Calu3 (cell line): ENCODE data around the gene CBY3. TPM values are rescaled to one million over a fixed set of nuclear protein-coding genes. Genes with fewer than 3 reads are reported as not detected.

Experiments
- Bru-seq: library from RNA; stranded (reverse); fragments of 400-500 nt; gene quantifications from one replicate; lab custom pipeline; 2021; lab: Mats Ljungman, UMichigan
- BruChase-seq, 2 experiments: library from RNA; stranded (reverse); fragments of 400-500 nt; gene quantifications; one replicate each; lab custom pipeline; 2021; lab: Mats Ljungman, UMichigan
- BruUV-seq: library from RNA; stranded (reverse); fragments of 400-500 nt; replicated peaks from 2 replicates; lab custom pipeline; 2021; lab: Mats Ljungman, UMichigan
- CTCF ChIA-PET: fragments of 300-600 bp; sonication (Branson Sonifier 250); formaldehyde crosslinking; loops from one replicate; lab custom pipeline; 2022; ENCODE audit warnings: antibody characterized with exemption; lab: Charles Lee
- DNase-seq: peaks from one replicate; pipeline ENCODE4 v3.0.0; 2022
- H3K27ac Mint-ChIP-seq: one replicate; pipeline ENCODE4 v1.8.0; 2022; ENCODE audit warnings: mixed read lengths; ENCODE audit not compliant: unreplicated experiment
- H3K27me3 Mint-ChIP-seq: one replicate; pipeline ENCODE4 v1.8.0; 2022; ENCODE audit warnings: mixed read lengths; ENCODE audit not compliant: unreplicated experiment
- H3K36me3 Mint-ChIP-seq: one replicate; pipeline ENCODE4 v1.8.0; 2022; ENCODE audit warnings: mild to moderate bottlenecking, moderate library complexity, mixed read lengths; ENCODE audit not compliant: insufficient read depth, unreplicated experiment
- H3K4me1 Mint-ChIP-seq: one replicate; pipeline ENCODE4 v1.8.0; 2022; ENCODE audit warnings: mild to moderate bottlenecking, low read depth, mixed read lengths; ENCODE audit not compliant: unreplicated experiment
- H3K4me3 Mint-ChIP-seq: one replicate; pipeline ENCODE4 v1.8.0; 2022; ENCODE audit warnings: mild to moderate bottlenecking, low read depth, moderate library complexity, mixed read lengths; ENCODE audit not compliant: unreplicated experiment
- H3K9me3 Mint-ChIP-seq: one replicate; pipeline ENCODE4 v1.8.0; 2022; ENCODE audit warnings: low read depth, mixed read lengths; ENCODE audit not compliant: unreplicated experiment
- intact Hi-C: fragments of 100-400 bp; cut with micrococcal nuclease; formaldehyde crosslinking; loops from one replicate; pipeline ENCODE4 v1.10.0; 2022; ENCODE audit not compliant: unreplicated experiment
- long read RNA-seq: library from polyadenylated mRNA; stranded (forward); transcript quantifications from one replicate; pipeline ENCODE4 v2.0.0, GENCODE V29; 2022
- total RNA-seq: library from RNA; stranded (reverse); gene quantifications from 2 replicates; pipeline ENCODE4 v1.2.3, GENCODE V29; 2022
- TF ChIP-seq, protein P1 (sequence below): fragments of 200-600 bp; IDR thresholded peaks from one replicate; pipeline ENCODE4 v1.8.0; 2022; ENCODE audit warnings: antibody characterized with exemption; ENCODE audit not compliant: unreplicated experiment

The CBY3 gene
- total RNA-seq (not detected in 2 replicates), Bru-seq, nascent RNA (percentile 33 among the genes with signal in this experiment), BruChase-seq, experiment 1, labeled RNA remaining after a 6-hour chase (percentile 40 among the genes with signal in this experiment), BruChase-seq, experiment 2, labeled RNA remaining after a 2-hour chase (percentile 30 among the genes with signal in this experiment)
- long read RNA-seq, partial matches to known transcripts = 0 of 3 reads
- long read RNA-seq, other reads (novel, unspliced or antisense) = 3 of 3 reads

- peaks cover 29% of the 10 kb centered on the region for H3K36me3 Mint-ChIP-seq
- TF ChIP-seq, protein P1, sequence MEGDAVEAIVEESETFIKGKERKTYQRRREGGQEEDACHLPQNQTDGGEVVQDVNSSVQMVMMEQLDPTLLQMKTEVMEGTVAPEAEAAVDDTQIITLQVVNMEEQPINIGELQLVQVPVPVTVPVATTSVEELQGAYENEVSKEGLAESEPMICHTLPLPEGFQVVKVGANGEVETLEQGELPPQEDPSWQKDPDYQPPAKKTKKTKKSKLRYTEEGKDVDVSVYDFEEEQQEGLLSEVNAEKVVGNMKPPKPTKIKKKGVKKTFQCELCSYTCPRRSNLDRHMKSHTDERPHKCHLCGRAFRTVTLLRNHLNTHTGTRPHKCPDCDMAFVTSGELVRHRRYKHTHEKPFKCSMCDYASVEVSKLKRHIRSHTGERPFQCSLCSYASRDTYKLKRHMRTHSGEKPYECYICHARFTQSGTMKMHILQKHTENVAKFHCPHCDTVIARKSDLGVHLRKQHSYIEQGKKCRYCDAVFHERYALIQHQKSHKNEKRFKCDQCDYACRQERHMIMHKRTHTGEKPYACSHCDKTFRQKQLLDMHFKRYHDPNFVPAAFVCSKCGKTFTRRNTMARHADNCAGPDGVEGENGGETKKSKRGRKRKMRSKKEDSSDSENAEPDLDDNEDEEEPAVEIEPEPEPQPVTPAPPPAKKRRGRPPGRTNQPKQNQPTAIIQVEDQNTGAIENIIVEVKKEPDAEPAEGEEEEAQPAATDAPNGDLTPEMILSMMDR = no peak
- peak within 1 kb of the TSS; percentile 100 for H3K4me3 Mint-ChIP-seq
- peaks cover 31% of the 10 kb centered on the region for H3K4me1 Mint-ChIP-seq
- H3K9me3 Mint-ChIP-seq = peaks cover 2% of the 10 kb centered on the region
- intact Hi-C loops = no loop called here
- H3K27ac Mint-ChIP-seq = no peak within 1 kb of the TSS
- no TSS peak for BruUV-seq
- H3K27me3 Mint-ChIP-seq = no peaks in the 10 kb centered on the region
- DNase-seq = no peak
- CTCF ChIA-PET = interaction anchor here (1.1 to 1.7 kb wide), 2 partner anchors 11 to 20 kb away, joined by 3 to 6 read pairs; no protein-coding TSS in a partner anchor
Observed at GRCh38 chr5:179680780-179681401, at the start of gene CBY3. CBY3 (minus strand) TSS chr5:179681034; CDS start chr5:179680918, 116 bp downstream.

- CTCF ChIA-PET = interaction anchor here (0.8 kb wide), 1 partner anchor 66 kb away, joined by 7 read pairs; no protein-coding TSS in a partner anchor
- BruUV-seq = no TSS peak
- peaks cover 90% of the 10 kb centered on the region for H3K36me3 Mint-ChIP-seq
- H3K27me3 Mint-ChIP-seq = no peaks in the 10 kb centered on the region
- peaks cover 48% of the 10 kb centered on the region for H3K4me1 Mint-ChIP-seq
- H3K4me3 Mint-ChIP-seq = no peak overlapping the region
- TF ChIP-seq, protein P1 = no peak
- intact Hi-C loops = loop anchor here (5.0 kb wide), 1 partner anchor 33 kb away; the partner anchor contains the start of gene CANX
- DNase-seq = no peak
- H3K9me3 Mint-ChIP-seq = no peaks in the 10 kb centered on the region
- H3K27ac Mint-ChIP-seq = peak overlapping the region; percentile 52
Observed at GRCh38 chr5:179730356-179730755, 49.5 kb upstream of the CBY3 start.

DNA sequence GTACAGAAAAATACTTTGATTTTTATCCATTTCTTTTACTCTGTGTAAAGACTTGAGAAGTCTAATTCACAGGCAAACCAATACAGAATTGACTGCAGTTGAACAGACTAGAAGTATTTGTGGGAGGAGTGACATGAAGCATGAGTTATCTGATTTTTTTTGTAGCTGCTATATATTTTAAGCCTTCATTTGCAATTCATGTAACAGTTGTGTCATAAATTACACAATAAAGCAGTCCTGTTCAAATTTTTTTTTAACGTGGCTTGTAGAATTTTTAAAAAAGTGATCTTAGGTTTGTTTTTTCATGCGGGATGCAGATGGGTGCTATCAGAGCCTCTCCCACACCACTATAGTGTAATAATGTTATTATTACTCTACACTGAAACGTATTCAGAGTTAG lies 48.9 kb upstream of the CBY3 start:
- TF ChIP-seq, protein P1 = no peak

DNA sequence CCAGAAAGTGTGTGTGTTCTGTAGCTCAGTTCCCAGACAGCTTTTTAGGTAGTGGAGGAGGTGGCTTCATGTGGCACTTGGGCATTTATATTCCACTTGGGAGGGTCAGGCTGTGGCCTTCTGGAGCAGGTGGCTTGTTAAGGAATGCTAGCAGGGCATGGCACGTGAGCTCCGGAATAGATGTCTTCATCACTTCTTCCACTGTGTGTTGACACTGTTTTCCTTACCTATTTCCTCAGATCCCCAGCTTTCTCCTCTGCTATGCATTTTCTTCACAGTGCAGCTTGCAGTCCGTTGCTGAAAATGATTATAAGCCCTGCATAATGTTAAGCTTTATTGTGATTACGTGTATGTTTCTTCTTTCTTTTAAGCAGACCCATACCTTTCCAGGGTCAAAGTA lies 48.5 kb upstream of the CBY3 start:
- no peaks in the 10 kb centered on the region for H3K9me3 Mint-ChIP-seq
- intact Hi-C loops = no loop called here
- H3K4me3 Mint-ChIP-seq = no peak overlapping the region
- H3K4me1 Mint-ChIP-seq = peaks cover 42% of the 10 kb centered on the region
- no TSS peak for BruUV-seq
- TF ChIP-seq, protein P1 = no peak
- H3K36me3 Mint-ChIP-seq = peaks cover 95% of the 10 kb centered on the region
- CTCF ChIA-PET = interaction anchor here (0.5 to 0.7 kb wide), 2 partner anchors 25 to 51 kb away, joined by 3 to 4 read pairs; no protein-coding TSS in a partner anchor
- no peak for DNase-seq
- no peaks in the 10 kb centered on the region for H3K27me3 Mint-ChIP-seq
- H3K27ac Mint-ChIP-seq = no peak overlapping the region

More for the DNA sequence above, 48.9 kb upstream of the CBY3 start:
- Mint-ChIP-seq H3K4me3 (no peak overlapping the region), H3K9me3 (no peaks in the 10 kb centered on the region), H3K36me3 (peaks cover 95% of the 10 kb centered on the region), H3K27ac (no peak overlapping the region), H3K4me1 (peaks cover 46% of the 10 kb centered on the region), H3K27me3 (no peaks in the 10 kb centered on the region)
- intact Hi-C loops = loop anchor here (5.0 kb wide), 1 partner anchor 32 kb away; the partner anchor contains the start of gene CANX
- no peak for DNase-seq
- no TSS peak for BruUV-seq
- CTCF ChIA-PET = interaction anchor here (0.5 kb wide), 1 partner anchor 25 kb away, joined by 4 read pairs; no protein-coding TSS in a partner anchor
